Fibroblast of skin of right quadriceps (primary cell): ENCODE results near the gene TRNP1.
"Not testable (repeated sequence)": the region's sequence is repeated elsewhere in the genome, so short reads cannot be mapped to it uniquely, and the experiment has no call there.

Source experiments
- DNase-seq: peaks from one replicate; pipeline ENCODE4 v3.0.0-alpha.2; 2013

Gene TRNP1

GRCh38 chr1:26993237-26994019, at the start of gene TRNP1:
Gene TRNP1 (plus strand): TSS chr1:26993692. CDS start chr1:26993787, 95 bp downstream.
- DNase-seq, result peak; percentile 82

- no peak for DNase-seq
Measured at GRCh38 chr1:26945138-26945537, 48.4 kb upstream of the TRNP1 start.

- DNase-seq, result no peak
Measured at GRCh38 chr1:26945728-26946127, 47.8 kb upstream of the TRNP1 start.

GRCh38 chr1:26946270-26946669, 47.2 kb upstream of the TRNP1 start:
- DNase-seq, result no peak

- not testable (repeated sequence) for DNase-seq
Measured at GRCh38 chr1:26948725-26949057, 44.8 kb upstream of the TRNP1 start.

- no peak for DNase-seq
Measured at GRCh38 chr1:26949266-26949925, 44.1 kb upstream of the TRNP1 start.

GRCh38 chr1:26949926-26950319, 43.6 kb upstream of the TRNP1 start:
- no peak for DNase-seq

- no peak for DNase-seq
Measured at GRCh38 chr1:26950602-26951001, 42.9 kb upstream of the TRNP1 start.

- DNase-seq, result no peak
Measured at GRCh38 chr1:26951216-26951615, 42.3 kb upstream of the TRNP1 start.

- DNase-seq, result no peak
Measured at GRCh38 chr1:26951821-26952497, 41.5 kb upstream of the TRNP1 start.

- DNase-seq, result no peak
Measured at GRCh38 chr1:26953374-26953773, 40.1 kb upstream of the TRNP1 start.

- no peak for DNase-seq
Measured at GRCh38 chr1:26956321-26956720, 37.2 kb upstream of the TRNP1 start.

GRCh38 chr1:26957306-26957705, 36.2 kb upstream of the TRNP1 start:
- DNase-seq, result no peak

GRCh38 chr1:26959270-26959669, 34.2 kb upstream of the TRNP1 start:
- no peak for DNase-seq

GRCh38 chr1:26959722-26960624, 33.5 kb upstream of the TRNP1 start, which contains the start of gene KDF1:
Gene KDF1 (minus strand): TSS chr1:26960468. CDS start chr1:26952380, 8,088 bp downstream.
- DNase-seq, result no peak

- DNase-seq, result no peak
Measured at GRCh38 chr1:26960625-26960966, 32.9 kb upstream of the TRNP1 start.

GRCh38 chr1:26961826-26962225, 31.7 kb upstream of the TRNP1 start:
- peak; percentile 95 for DNase-seq

GRCh38 chr1:26965213-26965612, 28.3 kb upstream of the TRNP1 start:
- no peak for DNase-seq

GRCh38 chr1:26965628-26966027, 27.9 kb upstream of the TRNP1 start:
- no peak for DNase-seq

- no peak for DNase-seq
Measured at GRCh38 chr1:26970810-26971209, 22.7 kb upstream of the TRNP1 start.

- DNase-seq, result no peak
Measured at GRCh38 chr1:26971590-26971989, 21.9 kb upstream of the TRNP1 start.

GRCh38 chr1:26972390-26972789, 21.1 kb upstream of the TRNP1 start:
- peak; percentile 72 for DNase-seq

GRCh38 chr1:26972821-26973220, 20.7 kb upstream of the TRNP1 start:
- no peak for DNase-seq
